Loucy (cell line): ENCODE measurements around the gene GGPS1.

ENCODE experiments used
- H2AFZ ChIP-seq: fragments of 200-600 bp; sonication (generic); 2 replicates; pipeline ENCODE4 v1.6.0; 2016; ENCODE audit warnings: antibody characterized with exemption, mild to moderate bottlenecking, low read length, moderate library complexity
- H3F3A ChIP-seq: fragments of 200-600 bp; 2 replicates; pipeline ENCODE4 v1.6.0; 2016; ENCODE audit warnings: antibody characterized with exemption, low read depth, mild to moderate bottlenecking
- H3K27me3 ChIP-seq: fragments of 200-600 bp; sonication (generic); 2 replicates; pipeline ENCODE4 v1.6.1; 2014; ENCODE audit warnings: low read length, mild to moderate bottlenecking; ENCODE audit not compliant: insufficient read depth, poor library complexity, severe bottlenecking
- H3K36me3 ChIP-seq: fragments of 200-600 bp; sonication (generic); 2 replicates; pipeline ENCODE4 v1.6.1; 2016; ENCODE audit warnings: low read length; ENCODE audit not compliant: insufficient read depth
- H3K4me1 ChIP-seq: fragments of 200-600 bp; sonication (generic); 2 replicates; pipeline ENCODE4 v1.5.1; 2014; ENCODE audit warnings: low read length, mild to moderate bottlenecking; ENCODE audit not compliant: insufficient read depth, poor library complexity, severe bottlenecking
- H3K4me2 ChIP-seq: fragments of 200-600 bp; sonication (generic); 2 replicates; pipeline ENCODE4 v1.6.0; 2014; ENCODE audit warnings: antibody characterized with exemption, low read length, low read depth, mild to moderate bottlenecking; ENCODE audit not compliant: poor library complexity, severe bottlenecking
- H3K4me3 ChIP-seq: fragments of 200-600 bp; sonication (generic); 2 replicates; pipeline ENCODE4 v1.5.1; 2014; ENCODE audit warnings: low read length, mild to moderate bottlenecking, mixed read lengths; ENCODE audit not compliant: poor library complexity, severe bottlenecking
- H3K79me2 ChIP-seq: fragments of 200-600 bp; sonication (generic); 2 replicates; pipeline ENCODE4 v1.6.1; 2014; ENCODE audit warnings: low read length; ENCODE audit not compliant: insufficient read depth
- H3K9ac ChIP-seq: fragments of 200-600 bp; sonication (generic); 2 replicates; pipeline ENCODE4 v1.6.0; 2014; ENCODE audit warnings: mild to moderate bottlenecking, low read depth, low read length, moderate library complexity; ENCODE audit not compliant: poor library complexity, severe bottlenecking
- H3K9me2 ChIP-seq: fragments of 200-600 bp; sonication (generic); replicated peaks from 2 replicates; pipeline ENCODE4 v1.6.1; 2016; ENCODE audit warnings: low read depth, low read length, mixed read lengths
- H3K9me3 ChIP-seq: fragments of 200-600 bp; sonication (generic); 2 replicates; pipeline ENCODE4 v1.6.1; 2014; ENCODE audit warnings: mild to moderate bottlenecking, antibody characterized with exemption, low read length, low read depth; ENCODE audit not compliant: insufficient read depth
- H4K20me1 ChIP-seq: fragments of 200-600 bp; sonication (generic); 2 replicates; pipeline ENCODE4 v1.6.0; 2014; ENCODE audit warnings: antibody characterized with exemption, low read length, mild to moderate bottlenecking; ENCODE audit not compliant: insufficient read depth, poor library complexity, severe bottlenecking
- CTCF ChIP-seq: fragments of 200-600 bp; sonication (generic); conservative IDR thresholded peaks from 2 replicates; pipeline ENCODE4 v1.5.1; 2014; ENCODE audit warnings: mild to moderate bottlenecking, antibody characterized with exemption, low read length
- EZH2phosphoT487 ChIP-seq: fragments of 200-600 bp; IDR thresholded peaks from 2 replicates; pipeline ENCODE4 v1.6.1; 2018; ENCODE audit warnings: antibody characterized with exemption, mild to moderate bottlenecking, moderate library complexity, borderline replicate concordance

GGPS1 gene

GRCh38 chr1:235336903-235337302 lies 8.5 kb downstream of the GGPS1 start:
- Histone ChIP-seq H3K4me1 (peaks cover 10% of the 10 kb centered on the region), H3K9me2 (no peaks in the 10 kb centered on the region), H3K9me3 (no peaks in the 10 kb centered on the region), H4K20me1 (peaks cover 6% of the 10 kb centered on the region), H3K4me3 (no peak overlapping the region), H3K9ac (no peak overlapping the region), H3K4me2 (peak overlapping the region; percentile 10), H3K36me3 (peaks cover 20% of the 10 kb centered on the region; the same call in 1 of the 2 replicates), H3K79me2 (peaks cover 33% of the 10 kb centered on the region), H2AFZ (no peak overlapping the region), H3K27me3 (no peaks in the 10 kb centered on the region), H3F3A (no peaks in the 10 kb centered on the region)
- TF ChIP-seq EZH2phosphoT487, result no peak
- TF ChIP-seq CTCF, result no peak

- Histone ChIP-seq H2AFZ (no peak overlapping the region), H3K9me2 (no peaks in the 10 kb centered on the region), H3K36me3 (peaks cover 27% of the 10 kb centered on the region; the same call in 1 of the 2 replicates), H3K4me2 (no peak overlapping the region), H3K79me2 (peaks cover 4% of the 10 kb centered on the region; the same call in 1 of the 2 replicates), H3K27me3 (no peaks in the 10 kb centered on the region), H4K20me1 (no peaks in the 10 kb centered on the region), H3K4me3 (no peak overlapping the region), H3K4me1 (no peaks in the 10 kb centered on the region), H3K9me3 (no peaks in the 10 kb centered on the region), H3F3A (no peaks in the 10 kb centered on the region), H3K9ac (no peak overlapping the region)
- no peak for TF ChIP-seq EZH2phosphoT487
- no peak for TF ChIP-seq CTCF
Observed at GRCh38 chr1:235339746-235340145, 11.4 kb downstream of the GGPS1 start.

- TF ChIP-seq CTCF (no peak), EZH2phosphoT487 (no peak)
Observed at GRCh38 chr1:235341334-235341733, 13.0 kb downstream of the GGPS1 start.

More at GRCh38 chr1:235341334-235341733, 13.0 kb downstream of the GGPS1 start:
- Histone ChIP-seq H3F3A (no peaks in the 10 kb centered on the region), H3K4me1 (no peaks in the 10 kb centered on the region), H3K9ac (no peak overlapping the region), H4K20me1 (no peaks in the 10 kb centered on the region), H3K4me3 (no peak overlapping the region), H3K9me2 (no peaks in the 10 kb centered on the region), H3K27me3 (no peaks in the 10 kb centered on the region), H3K4me2 (no peak overlapping the region), H3K9me3 (no peaks in the 10 kb centered on the region), H3K79me2 (no peaks in the 10 kb centered on the region), H2AFZ (no peak overlapping the region), H3K36me3 (peaks cover 27% of the 10 kb centered on the region; the same call in 1 of the 2 replicates)
